ENCODE data around the gene RNF148. TPM values are rescaled to one million over a fixed set of nuclear protein-coding genes. Genes with fewer than 3 reads are reported as not detected.

RNF148 gene
- total RNA-seq, 4 donors from 2014 or later: 0.25 to 0.36 TPM; not detected in 2

GRCh38 chr7:122699017-122699416 lies 3.7 kb downstream of the RNF148 start, which contains the start of gene RNF133:
TSS of gene RNF133 (minus strand) at chr7:122699117. CDS start at chr7:122698918, 199 bp downstream.
- no peak for TF ChIP-seq POLR2A (IDR thresholded peaks at IDR 0.05)
- TF ChIP-seq, protein P1, sequence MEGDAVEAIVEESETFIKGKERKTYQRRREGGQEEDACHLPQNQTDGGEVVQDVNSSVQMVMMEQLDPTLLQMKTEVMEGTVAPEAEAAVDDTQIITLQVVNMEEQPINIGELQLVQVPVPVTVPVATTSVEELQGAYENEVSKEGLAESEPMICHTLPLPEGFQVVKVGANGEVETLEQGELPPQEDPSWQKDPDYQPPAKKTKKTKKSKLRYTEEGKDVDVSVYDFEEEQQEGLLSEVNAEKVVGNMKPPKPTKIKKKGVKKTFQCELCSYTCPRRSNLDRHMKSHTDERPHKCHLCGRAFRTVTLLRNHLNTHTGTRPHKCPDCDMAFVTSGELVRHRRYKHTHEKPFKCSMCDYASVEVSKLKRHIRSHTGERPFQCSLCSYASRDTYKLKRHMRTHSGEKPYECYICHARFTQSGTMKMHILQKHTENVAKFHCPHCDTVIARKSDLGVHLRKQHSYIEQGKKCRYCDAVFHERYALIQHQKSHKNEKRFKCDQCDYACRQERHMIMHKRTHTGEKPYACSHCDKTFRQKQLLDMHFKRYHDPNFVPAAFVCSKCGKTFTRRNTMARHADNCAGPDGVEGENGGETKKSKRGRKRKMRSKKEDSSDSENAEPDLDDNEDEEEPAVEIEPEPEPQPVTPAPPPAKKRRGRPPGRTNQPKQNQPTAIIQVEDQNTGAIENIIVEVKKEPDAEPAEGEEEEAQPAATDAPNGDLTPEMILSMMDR (IDR thresholded peaks at IDR 0.05): no peak
- no peak for DNase-seq (ENCODE audit: low spot score in 2 of 2)
- no peak within 1 kb of the TSS for H3K4me3 ChIP-seq (ENCODE audit: low read depth, poor library complexity, severe bottlenecking)
- intact Hi-C loops (cut with DNase I; ENCODE audit: low total_unique reads): no loop called here

DNA sequence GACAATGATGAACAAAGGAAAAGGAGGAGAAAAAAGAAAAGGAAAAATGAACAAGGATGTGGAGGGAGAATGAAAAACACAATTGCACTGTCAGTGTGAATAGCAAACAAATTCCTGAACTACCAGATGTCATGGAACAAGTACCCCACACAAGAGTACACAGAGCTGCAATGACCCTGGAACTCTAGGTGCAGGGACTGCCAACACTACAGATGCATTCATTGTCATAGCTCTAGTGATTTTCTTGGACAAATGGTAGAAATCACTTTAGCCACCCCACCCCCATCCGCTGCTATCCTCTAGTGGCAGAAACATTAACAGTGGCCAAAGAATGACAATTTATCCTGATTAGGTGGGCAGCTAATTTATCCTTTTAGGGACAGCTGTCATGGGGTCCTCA lies 6.9 kb downstream of the RNF148 start:
- no peak for TF ChIP-seq POLR2A (IDR thresholded peaks at IDR 0.05)
- TF ChIP-seq, protein P1 (IDR thresholded peaks at IDR 0.05): no peak
- DNase-seq (ENCODE audit: low spot score in 2 of 2): no peak
- intact Hi-C loops (cut with DNase I; ENCODE audit: low total_unique reads): no loop called here
- H3K4me3 ChIP-seq (ENCODE audit: low read depth, poor library complexity, severe bottlenecking): no peak overlapping the region
- 92 to 94% methylated on average over 1 of the region's 1 CpG for WGBS, 2 donors

GRCh38 chr7:122694697-122695096 lies 8.0 kb downstream of the RNF148 start:
- intact Hi-C loops (cut with DNase I; ENCODE audit: low total_unique reads): no loop called here
- no peak for DNase-seq (ENCODE audit: low spot score in 2 of 2)
- no peak overlapping the region for H3K4me3 ChIP-seq (ENCODE audit: low read depth, poor library complexity, severe bottlenecking)
- 85 to 93% methylated on average over 2 of the region's 2 CpGs for WGBS, 2 donors
- TF ChIP-seq, protein P1 (IDR thresholded peaks at IDR 0.05): no peak
- no peak for TF ChIP-seq POLR2A (IDR thresholded peaks at IDR 0.05)

- intact Hi-C loops (cut with DNase I; ENCODE audit: low total_unique reads): no loop called here
- no peak for DNase-seq (ENCODE audit: low spot score in 2 of 2)
- no peak overlapping the region for H3K4me3 ChIP-seq (ENCODE audit: low read depth, poor library complexity, severe bottlenecking)
- 93 to 97% methylated on average over 3 of the region's 3 CpGs for WGBS, 2 donors
- TF ChIP-seq, protein P1 (IDR thresholded peaks at IDR 0.05): no peak
These were observed 9.9 kb downstream of the RNF148 start for GRCh38 chr7:122692769-122693309.

GRCh38 chr7:122691569-122692235 lies 11.0 kb downstream of the RNF148 start:
- TF ChIP-seq, protein P1 (IDR thresholded peaks at IDR 0.05): no peak
- TF ChIP-seq POLR2A (IDR thresholded peaks at IDR 0.05): no peak
- H3K4me3 ChIP-seq (ENCODE audit: low read depth, poor library complexity, severe bottlenecking): no peak overlapping the region
- DNase-seq (ENCODE audit: low spot score in 2 of 2): no peak
- WGBS, 2 donors: 91 to 95% methylated on average over 11 to 14 of the region's 14 CpGs
- intact Hi-C loops (cut with DNase I; ENCODE audit: low total_unique reads): no loop called here
